GM18526 (cell line): ENCODE data around the gene SFMBT2.

Experiments used
- POLR2A ChIP-seq: IDR thresholded peaks from 3 replicates; pipeline ENCODE4 v1.6.1; 2011; ENCODE audit not compliant: insufficient read length; ENCODE audit errors: extremely low read depth

SFMBT2 gene

DNA sequence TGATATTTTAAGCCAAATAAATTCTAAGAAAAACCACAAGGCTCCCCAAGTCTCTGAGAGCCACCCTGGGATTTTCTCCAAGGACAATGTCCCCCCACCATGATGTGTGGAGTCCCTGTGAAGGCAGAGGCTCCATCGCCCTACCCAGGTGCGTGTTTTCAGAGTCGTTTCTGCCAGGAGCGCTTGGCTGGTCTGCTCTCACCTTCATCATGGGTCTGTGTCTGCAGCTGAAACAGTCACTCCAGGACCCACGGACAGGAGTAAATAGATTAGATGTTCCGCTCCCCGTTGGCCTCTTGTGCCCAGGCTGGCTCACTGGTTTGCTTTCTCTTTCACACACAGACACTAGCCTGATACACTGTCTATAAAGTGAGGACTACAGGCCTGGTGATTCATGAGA lies 217.5 kb downstream of the SFMBT2 start:
- no peak for TF ChIP-seq POLR2A

DNA sequence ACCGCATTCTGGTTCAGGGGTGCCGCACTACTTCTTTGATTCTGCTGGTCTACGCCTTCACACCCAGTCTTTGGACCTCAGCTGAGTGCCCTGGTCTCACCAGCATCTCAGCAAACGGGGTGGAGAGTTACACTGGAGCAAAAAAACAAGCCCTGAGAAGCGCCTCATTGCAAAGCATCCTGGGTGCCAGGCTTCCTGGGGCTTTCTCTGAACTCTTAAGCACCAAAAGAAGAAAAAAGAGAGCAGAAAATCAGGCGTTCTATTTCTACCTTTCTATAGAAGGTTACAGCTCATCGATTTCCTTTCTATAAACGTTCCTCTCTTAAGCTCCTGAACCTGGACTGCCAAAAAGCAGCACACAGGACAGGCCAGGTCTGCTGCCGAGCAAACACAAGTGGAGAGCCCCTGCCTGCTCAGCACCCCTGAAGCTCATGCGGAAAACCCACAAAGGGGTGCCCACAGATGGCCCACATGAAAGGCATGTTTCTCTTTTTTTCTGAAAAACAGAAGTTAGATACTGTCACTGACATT lies 217.9 kb downstream of the SFMBT2 start:
- no peak for TF ChIP-seq POLR2A

DNA sequence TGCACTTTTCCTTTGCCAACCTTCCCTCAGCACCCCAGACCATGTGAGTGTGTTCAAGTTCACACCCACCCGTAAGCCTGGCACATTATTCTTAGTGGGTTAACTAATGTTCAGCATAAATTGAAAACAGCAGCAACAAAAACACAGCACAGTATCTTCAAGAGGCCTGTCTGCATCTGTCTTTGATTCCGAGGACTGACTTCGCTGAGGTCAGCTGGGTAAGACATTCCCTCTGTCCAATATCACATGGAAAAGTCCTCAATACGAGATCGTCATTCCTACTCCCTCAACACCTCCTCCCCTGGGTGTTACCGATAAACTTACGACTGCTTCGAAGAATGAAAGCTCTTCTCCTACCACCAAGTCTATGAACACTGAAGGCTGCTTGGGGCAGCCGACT lies 218.8 kb downstream of the SFMBT2 start:
- no peak for TF ChIP-seq POLR2A

DNA sequence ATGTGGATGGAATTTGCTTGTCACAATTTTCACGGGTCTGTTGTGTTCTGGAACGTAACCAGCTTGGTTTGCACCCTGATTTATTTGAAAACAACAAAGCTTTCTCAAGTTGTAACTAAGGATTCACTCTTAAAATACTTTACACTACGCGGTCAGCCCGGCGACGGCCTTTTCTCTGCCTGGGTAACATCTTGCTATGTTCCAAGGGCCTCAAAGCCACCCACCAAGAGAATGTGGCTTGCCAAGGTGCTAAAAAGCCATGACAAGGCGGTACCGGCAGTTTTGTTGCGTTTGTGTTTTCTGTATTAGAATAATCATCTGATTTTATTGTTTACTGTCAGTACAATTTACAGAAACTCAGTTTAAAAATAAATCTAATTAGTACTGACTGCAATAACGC lies 220.9 kb downstream of the SFMBT2 start:
- no peak for TF ChIP-seq POLR2A

DNA sequence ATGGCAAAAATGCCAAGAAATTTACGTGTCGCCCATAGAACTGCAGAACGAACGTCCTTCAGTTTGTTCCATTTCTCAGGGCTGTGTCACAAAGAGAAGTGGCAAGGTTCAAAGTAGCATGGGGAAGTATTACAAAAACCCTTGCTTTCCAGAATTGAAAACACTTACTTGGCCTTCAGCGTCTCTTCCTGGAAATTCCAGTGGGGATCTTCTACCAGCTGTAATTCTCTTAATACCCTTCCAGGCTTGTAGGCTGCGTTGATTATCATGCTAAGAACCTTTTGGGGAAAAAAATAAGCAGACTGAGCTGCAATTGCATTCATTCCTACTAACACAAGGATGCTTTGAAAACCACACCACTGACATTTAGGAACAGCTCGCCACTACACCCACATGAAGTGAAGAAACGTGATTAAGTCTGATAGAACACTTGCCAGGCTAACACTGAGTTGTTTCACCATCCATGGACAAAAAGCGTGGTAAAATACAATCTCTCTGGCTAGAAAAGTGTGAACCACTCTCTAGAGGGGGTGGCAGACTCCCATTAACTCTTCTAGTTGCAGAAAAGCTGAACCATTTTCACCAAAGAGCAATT lies 222.3 kb downstream of the SFMBT2 start:
- no peak for TF ChIP-seq POLR2A

DNA sequence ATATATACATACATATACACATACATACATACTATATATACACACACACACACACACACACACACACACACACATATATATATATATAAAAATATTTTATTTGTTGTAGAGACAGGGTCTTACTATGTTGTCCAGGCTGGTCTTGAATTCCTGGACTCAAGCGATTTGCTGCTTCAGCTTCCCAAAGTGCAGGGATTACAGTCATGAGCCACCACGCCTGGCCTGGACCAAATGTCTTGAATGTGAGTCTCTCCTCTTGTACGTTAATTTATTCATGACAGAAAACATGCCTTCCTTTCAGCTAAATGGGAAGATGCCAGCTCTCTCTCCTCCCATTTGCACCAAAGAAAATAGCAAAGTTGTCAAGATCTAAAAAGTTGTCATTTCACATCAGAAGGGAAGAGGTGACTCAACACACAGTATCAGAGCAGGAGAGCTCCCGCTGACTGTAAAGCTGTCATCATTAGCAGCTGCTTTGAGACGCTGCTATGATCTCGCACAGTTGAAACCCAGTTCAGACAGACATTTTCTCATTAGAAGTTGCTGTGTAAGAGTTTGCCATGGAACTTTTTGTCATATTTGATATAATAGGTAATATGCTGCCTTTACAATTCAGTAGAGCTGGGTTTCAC lies 224.3 kb downstream of the SFMBT2 start:
- no peak for TF ChIP-seq POLR2A

DNA sequence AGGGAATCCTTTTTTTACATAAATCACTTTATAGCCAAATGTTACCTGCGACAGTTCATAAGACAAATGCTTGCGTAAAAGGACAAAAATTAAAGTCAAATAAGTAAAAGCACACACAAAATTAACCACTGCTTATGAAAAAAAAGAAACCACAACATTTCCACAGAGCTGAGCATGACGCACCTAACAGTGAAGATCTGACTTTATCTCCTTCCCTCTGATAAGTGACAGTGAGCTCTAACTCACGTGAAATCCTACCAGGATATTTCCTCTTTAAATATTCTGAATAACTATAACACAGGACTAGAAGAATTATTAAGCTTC lies 225.5 kb downstream of the SFMBT2 start:
- TF ChIP-seq POLR2A: no peak

DNA sequence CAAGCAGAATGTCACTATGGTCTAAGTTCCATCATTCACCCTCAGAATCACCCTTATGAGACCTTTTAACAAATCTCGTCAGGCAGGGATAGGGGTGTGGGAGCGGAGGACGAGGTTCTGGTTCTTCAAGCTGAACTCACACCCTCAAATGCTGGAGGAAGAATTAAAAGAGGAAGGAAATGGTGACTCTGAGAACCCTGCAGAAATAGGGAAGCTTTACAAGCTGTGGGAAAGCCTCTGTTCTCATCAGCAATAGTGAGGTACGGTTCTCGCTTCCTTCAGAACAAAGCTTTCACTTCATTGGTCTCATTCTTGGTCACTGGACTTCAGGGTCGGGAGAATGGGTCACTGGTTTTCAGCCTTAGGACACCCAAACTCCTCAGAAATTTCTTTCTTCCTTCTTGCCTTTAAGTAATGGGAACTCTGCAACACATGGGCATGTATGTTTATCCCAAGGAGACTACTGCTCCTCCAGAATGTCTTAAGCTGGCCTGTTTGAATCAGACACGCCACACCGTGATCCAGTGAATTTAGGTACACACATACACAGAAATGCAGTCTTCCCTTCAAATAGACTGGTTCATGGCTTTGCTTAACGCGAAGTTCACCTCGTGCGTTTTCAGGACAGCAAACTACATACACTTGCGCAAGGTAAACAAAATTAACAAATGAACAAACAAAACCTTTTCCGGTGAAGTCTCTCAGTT lies 226.0 kb downstream of the SFMBT2 start:
- no peak for TF ChIP-seq POLR2A

DNA sequence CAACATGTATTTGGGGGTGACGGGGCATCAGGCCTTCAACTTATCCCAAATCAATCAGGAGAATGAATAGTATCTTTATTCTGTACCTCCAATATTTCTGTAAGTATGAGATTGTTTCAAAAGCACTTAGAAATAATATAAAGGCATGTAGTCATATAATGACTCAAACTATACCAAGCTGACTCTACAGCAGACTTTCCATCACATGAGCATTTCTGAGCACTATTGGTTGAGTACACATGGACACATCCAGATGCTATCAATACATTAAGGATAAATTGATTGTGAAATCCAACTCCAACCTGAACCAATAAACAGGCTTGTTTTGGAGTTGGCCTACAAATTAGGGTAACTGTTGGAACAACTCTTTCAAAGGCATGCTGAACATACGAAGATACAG lies 229.4 kb downstream of the SFMBT2 start:
- no peak for TF ChIP-seq POLR2A

DNA sequence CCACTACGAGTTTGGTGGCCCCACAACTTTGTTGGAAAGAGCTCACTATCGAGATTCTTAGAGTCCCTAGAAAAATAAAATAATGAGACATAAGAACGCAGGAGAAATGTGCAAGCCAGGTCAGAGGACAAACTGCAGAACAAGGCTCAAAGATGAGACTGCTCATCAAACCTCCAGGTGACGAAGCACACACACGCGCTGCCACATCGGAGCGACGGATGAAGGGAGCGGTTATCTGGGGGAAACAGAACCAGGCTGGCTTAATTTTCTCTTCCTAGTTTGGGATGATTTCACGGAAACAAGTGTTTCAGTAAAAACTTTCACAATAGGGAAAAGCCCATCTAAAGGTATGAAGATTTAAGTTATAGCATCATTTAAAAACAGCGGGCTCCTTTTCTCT lies 231.3 kb downstream of the SFMBT2 start:
- TF ChIP-seq POLR2A: no peak

DNA sequence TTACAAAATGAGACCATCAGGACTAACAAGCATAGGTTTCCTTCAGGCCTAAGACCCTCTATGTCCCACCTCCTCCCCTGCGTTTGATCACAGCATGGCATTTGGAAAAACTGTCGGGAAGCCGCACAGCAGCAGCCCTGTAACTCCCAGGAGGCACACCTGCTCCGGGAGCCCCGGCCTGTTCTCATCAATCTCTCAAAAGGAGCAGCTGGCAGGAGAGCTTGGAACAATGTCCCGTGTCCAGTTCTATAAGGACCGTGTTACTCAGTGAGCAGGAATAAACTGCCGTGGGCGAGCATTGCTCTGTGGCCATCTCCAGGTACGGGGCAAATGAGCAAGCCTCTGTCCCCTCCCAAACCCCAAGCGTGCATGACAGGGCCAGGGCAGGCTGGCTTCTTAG lies 236.9 kb downstream of the SFMBT2 start:
- no peak for TF ChIP-seq POLR2A

DNA sequence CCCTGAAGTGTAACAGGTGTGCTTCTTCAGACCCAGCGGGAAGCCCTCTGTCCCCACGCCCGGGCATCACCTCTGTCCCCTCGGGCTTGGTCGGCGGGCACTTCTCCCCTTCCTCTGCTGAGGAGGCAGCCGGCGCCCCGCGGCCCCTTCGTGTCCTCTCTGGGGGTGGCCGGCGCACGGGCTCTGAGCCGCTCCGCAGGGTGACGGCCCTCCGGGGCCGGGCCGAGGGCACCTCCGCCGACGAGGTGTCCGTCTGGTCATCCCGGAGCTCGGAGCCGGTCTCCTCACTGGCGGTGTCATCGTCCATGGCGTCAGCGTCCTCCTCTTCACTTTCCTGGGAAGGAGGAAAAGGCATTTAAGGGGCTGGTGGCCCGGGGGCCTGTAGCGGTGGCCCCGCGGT lies 239.0 kb downstream of the SFMBT2 start:
- no peak for TF ChIP-seq POLR2A

DNA sequence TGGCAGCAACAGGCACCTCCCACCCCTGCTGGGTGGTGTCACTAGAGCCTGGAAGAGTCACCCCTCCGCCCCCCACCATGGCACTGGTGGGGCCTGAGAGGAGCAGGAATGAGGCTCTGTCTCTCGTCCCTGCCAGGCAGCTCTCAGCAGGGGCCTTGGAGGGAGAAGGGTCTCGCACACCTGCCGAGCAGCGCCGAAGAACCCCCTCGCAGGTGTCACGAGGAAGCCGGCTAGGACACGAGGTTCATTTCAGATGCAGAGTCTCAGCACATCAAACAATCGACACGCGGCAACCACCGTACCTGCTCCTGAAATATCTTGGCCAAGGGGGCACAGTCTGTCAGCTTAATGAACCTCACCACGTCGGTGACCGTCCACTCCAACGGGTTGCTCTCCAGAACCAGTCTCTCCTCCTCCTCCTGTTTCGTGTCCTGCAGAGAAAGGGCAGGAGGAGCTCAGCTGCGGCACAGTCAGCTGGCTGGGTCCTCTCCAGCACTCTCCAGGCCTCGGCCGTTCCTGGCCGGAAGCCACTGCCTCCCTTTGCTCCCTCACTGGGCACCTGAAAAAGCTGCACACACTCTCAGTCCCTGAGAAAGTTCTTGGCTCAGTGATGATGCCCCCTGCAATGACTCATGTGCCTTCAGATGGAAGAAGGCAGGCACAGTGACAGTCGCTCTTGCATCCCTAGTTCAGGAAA lies 240.1 kb downstream of the SFMBT2 start:
- TF ChIP-seq POLR2A: no peak

DNA sequence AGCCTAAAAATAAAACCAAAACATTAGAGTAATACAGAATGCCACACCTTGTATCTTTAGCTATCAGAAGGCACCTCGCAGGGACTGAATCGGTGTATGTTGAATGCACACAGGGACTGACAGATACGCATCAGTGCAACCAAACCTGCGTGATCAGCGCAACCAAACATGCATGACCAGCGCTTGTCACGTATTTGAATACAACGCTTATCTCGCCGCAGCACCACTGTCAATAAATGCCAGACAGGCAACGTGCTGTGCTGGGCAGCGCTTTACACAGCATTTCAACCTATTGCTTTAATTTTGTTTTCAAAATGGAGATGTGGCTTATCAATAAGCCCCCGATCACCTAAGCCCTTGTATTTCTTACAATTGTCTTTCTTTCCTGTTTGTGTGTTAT lies 242.4 kb downstream of the SFMBT2 start:
- no peak for TF ChIP-seq POLR2A

DNA sequence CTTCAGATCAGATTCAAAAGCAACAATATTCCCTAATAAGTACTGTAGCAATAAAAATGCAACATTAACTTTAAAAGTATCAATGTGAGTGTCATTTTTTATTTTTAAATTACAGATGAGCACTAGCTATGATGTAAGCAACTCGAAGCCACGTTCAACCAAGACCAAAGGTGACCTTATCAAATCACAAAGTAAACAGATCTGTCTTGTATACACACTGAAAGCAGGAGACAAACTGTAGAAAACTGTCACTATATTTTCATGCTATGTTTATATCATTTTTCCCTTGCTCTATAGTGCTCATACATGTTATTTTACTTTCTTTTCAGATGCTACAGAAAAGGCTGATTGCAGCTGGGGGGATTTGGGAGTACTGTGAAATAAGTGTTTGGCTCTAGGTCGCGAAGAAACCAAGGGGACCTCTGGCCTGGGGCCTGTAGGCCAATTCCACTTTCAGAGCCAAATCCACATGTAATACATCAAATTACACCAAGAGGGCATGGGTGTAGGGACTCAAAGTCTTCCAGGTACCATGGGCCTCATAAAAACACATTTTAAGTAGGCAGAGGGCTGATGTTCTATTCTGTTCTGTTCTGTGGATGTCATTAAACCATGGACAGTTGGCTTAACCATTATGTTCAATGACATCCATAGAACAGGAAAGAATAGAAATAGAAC lies 245.2 kb downstream of the SFMBT2 start:
- no peak for TF ChIP-seq POLR2A

DNA sequence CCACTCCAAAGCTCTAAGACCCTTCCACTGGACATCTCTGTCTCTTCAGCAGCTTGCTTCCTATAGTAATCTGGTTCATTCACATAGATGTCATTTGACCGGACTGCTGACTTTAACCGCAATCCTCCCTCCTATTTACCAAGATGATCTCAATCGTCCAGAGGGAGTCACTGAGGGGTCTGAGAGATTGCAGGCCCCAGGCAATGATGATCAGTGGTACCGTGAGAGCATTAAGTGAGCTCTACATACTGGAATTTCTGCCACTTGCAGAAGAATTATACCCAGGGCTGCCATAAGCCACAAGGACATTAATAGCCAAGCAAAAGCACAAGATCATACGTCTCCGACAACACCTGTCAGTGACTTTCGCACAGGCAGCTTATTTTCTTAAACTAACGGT lies 245.9 kb downstream of the SFMBT2 start:
- TF ChIP-seq POLR2A: no peak

DNA sequence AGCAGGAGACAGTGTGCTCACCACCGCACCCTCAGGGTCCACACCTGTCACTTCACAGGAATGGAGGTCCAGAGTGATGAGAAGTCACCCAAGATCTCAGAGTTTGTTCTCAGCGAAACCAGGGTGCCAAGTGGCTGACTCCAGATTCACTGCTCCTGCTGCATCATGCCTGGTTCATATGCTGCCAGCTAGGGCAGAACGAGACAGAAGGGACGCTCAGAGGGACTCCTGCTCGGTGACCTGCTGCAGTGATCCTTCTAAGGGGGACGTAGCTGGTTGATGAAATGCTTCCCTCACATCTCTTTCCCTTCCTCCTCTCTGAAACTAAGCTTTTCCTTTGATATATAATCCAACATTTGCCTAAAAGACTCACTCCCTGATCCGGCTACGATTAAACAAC lies 248.5 kb downstream of the SFMBT2 start:
- TF ChIP-seq POLR2A: no peak
